ENCODE results near the gene EIF3F. TPM values are rescaled to one million over a fixed set of nuclear protein-coding genes. Genes with fewer than 3 reads are reported as not detected.
A peak's percentile ranks its signal among the peaks of the same experiment; 100 is the strongest.

Gene EIF3F
- total RNA-seq, 1 experiment from 2014 or later = 309 TPM

- no peaks in the 10 kb centered on the region for H3K36me3 Mint-ChIP-seq (ENCODE audit: insufficient read depth, unreplicated experiment)
- no peak overlapping the region for H3K27ac Mint-ChIP-seq (ENCODE audit: low read depth, unreplicated experiment)
- H3K4me1 Mint-ChIP-seq (ENCODE audit: insufficient read depth, unreplicated experiment) = peaks cover 12% of the 10 kb centered on the region
- intact Hi-C loops (cut with micrococcal nuclease) = no loop called here
- BruUV-seq (replicated peaks) = no TSS peak
- DNase-seq (ENCODE audit: unreplicated experiment) = no peak
- peaks cover 47% of the 10 kb centered on the region for H3K27me3 Mint-ChIP-seq (ENCODE audit: insufficient read depth, unreplicated experiment)
- no peak overlapping the region for H3K4me3 Mint-ChIP-seq (ENCODE audit: unreplicated experiment)
- no peaks in the 10 kb centered on the region for H3K9me3 Mint-ChIP-seq (ENCODE audit: unreplicated experiment)
- no peak for TF ChIP-seq CTCF (IDR thresholded peaks at IDR 0.05; ENCODE audit: unreplicated experiment)
- ChIA-PET POLR2A (interaction anchor here (1.1 kb wide), 1 partner anchor 10 kb away, joined by 3 read pairs; no protein-coding TSS in a partner anchor), CTCF (interaction anchor here (0.8 to 7.1 kb wide), 7 partner anchors 10 to 212 kb away, joined by 3 to 64 read pairs (median 46); partner anchors contain the start of gene EIF3F)
Observed at GRCh38 chr11:8016440-8016839, 29.3 kb downstream of the EIF3F start.

DNA sequence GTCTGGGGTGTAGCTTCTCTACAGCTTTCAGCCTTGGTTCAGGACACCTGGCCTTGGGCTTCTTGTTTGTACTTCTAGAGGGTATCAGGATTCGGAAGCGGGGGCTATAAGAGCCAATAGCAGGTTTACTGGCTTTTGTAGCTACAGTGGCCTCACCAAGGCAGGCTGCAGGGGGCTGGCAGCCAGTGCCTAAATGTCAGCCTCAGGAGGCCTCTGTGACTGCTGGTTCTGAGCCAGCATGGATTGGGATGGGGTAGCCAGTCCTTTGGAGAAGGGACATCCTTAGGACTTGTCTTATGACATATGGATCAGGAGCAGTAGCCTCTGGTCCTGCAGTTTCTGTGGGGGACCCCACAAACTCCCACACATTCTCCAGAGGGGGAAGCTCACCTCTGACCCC lies 29.9 kb downstream of the EIF3F start:
- intact Hi-C loops (cut with micrococcal nuclease) = no loop called here
- no TSS peak for BruUV-seq (replicated peaks)
- Mint-ChIP-seq H3K9me3 (ENCODE audit: unreplicated experiment) (no peaks in the 10 kb centered on the region), H3K4me3 (ENCODE audit: unreplicated experiment) (no peak overlapping the region), H3K27me3 (ENCODE audit: insufficient read depth, unreplicated experiment) (peaks cover 47% of the 10 kb centered on the region), H3K36me3 (ENCODE audit: insufficient read depth, unreplicated experiment) (no peaks in the 10 kb centered on the region), H3K27ac (ENCODE audit: low read depth, unreplicated experiment) (no peak overlapping the region), H3K4me1 (ENCODE audit: insufficient read depth, unreplicated experiment) (peaks cover 12% of the 10 kb centered on the region)
- ChIA-PET CTCF (interaction anchor here (0.9 to 7.1 kb wide), 7 partner anchors 11 to 125 kb away, joined by 3 to 64 read pairs (median 46); partner anchors contain the start of gene EIF3F), POLR2A (no interaction called here)
- no peak for DNase-seq (ENCODE audit: unreplicated experiment)
- TF ChIP-seq CTCF (IDR thresholded peaks at IDR 0.05; ENCODE audit: unreplicated experiment) = no peak

DNA sequence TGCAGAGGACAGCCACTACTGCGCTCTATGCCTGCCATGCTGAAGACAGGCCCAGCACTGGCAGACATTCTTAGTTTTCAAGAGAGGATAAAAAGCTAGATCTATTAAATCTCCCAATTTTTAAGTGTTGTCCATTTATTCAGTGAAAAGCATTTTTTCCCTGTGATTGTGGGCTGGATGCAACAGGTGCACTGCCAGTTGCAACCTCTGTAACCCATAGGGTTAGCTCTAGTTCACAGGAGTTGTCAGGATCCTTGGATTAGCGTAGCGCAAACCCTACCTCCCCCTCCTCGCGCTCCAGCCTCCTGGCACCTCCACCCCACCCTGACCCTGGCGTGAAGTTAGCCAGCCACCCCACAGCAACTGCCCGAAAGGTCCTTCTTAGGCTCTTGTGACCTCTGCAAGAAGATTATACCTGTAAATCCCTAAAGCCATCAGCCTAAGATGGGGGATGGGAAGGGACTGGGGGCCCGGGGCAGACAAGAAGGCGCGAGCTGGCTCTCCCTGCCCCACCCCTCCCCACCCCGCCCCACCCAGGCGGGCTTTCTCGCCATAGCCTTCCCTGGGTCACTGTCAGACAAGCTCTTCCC lies 30.9 kb downstream of the EIF3F start:
- no peaks in the 10 kb centered on the region for H3K36me3 Mint-ChIP-seq (ENCODE audit: insufficient read depth, unreplicated experiment)
- POLR2A ChIA-PET = no interaction called here
- TF ChIP-seq CTCF (IDR thresholded peaks at IDR 0.05; ENCODE audit: unreplicated experiment) = no peak
- CTCF ChIA-PET = interaction anchor here (0.6 to 7.1 kb wide), 8 partner anchors 12 to 536 kb away, joined by 3 to 64 read pairs (median 25); partner anchors contain the start of gene EIF3F
- intact Hi-C loops (cut with micrococcal nuclease) = no loop called here
- H3K27ac Mint-ChIP-seq (ENCODE audit: low read depth, unreplicated experiment) = no peak overlapping the region
- H3K9me3 Mint-ChIP-seq (ENCODE audit: unreplicated experiment) = no peaks in the 10 kb centered on the region
- H3K4me1 Mint-ChIP-seq (ENCODE audit: insufficient read depth, unreplicated experiment) = peaks cover 12% of the 10 kb centered on the region
- H3K4me3 Mint-ChIP-seq (ENCODE audit: unreplicated experiment) = peak overlapping the region; percentile 62
- DNase-seq (ENCODE audit: unreplicated experiment) = no peak
- peaks cover 47% of the 10 kb centered on the region for H3K27me3 Mint-ChIP-seq (ENCODE audit: insufficient read depth, unreplicated experiment)
- BruUV-seq (replicated peaks) = no TSS peak

- ChIA-PET POLR2A (no interaction called here), CTCF (interaction anchor here (0.6 to 7.1 kb wide), 6 partner anchors 12 to 536 kb away, joined by 3 to 64 read pairs (median 48); partner anchors contain the start of gene EIF3F)
- no peak for DNase-seq (ENCODE audit: unreplicated experiment)
- BruUV-seq (replicated peaks) = no TSS peak
- Mint-ChIP-seq H3K27ac (ENCODE audit: low read depth, unreplicated experiment) (no peak overlapping the region), H3K27me3 (ENCODE audit: insufficient read depth, unreplicated experiment) (peaks cover 47% of the 10 kb centered on the region), H3K4me3 (ENCODE audit: unreplicated experiment) (peak overlapping the region; percentile 62), H3K9me3 (ENCODE audit: unreplicated experiment) (no peaks in the 10 kb centered on the region), H3K4me1 (ENCODE audit: insufficient read depth, unreplicated experiment) (peaks cover 12% of the 10 kb centered on the region), H3K36me3 (ENCODE audit: insufficient read depth, unreplicated experiment) (no peaks in the 10 kb centered on the region)
- intact Hi-C loops (cut with micrococcal nuclease) = no loop called here
- no peak for TF ChIP-seq CTCF (IDR thresholded peaks at IDR 0.05; ENCODE audit: unreplicated experiment)
Observed at GRCh38 chr11:8018484-8019313, 31.6 kb downstream of the EIF3F start.

Data from MCF 10A (cell line).